Heart left ventricle (tissue), 16 donors: ENCODE measurements around the gene NDOR1. TPM values are rescaled to one million over a fixed set of nuclear protein-coding genes. Genes with fewer than 3 reads are reported as not detected.

ENCODE experiments used
- ATAC-seq, 4 donors: fragments of 200-7000 bp; cut with Tn5 transposase; one replicate each; pipeline ENCODE4 v1.9.1; 2020 to 2022; ENCODE audit warnings: moderate library complexity in 4 of 4, mild to moderate bottlenecking in 3 of 4, moderate number of reproducible peaks in 1 of 4
- DNase-seq, 5 donors: peaks; one replicate each; pipeline ENCODE4 v3.0.0-alpha.2; 2020
- H3K27ac ChIP-seq, 12 donors: fragments of 200-600 bp; sonication (generic) in 4 of 12; one replicate each; pipeline versions ENCODE4 v1.5.0 to v1.8.0; 2016 to 2022; ENCODE audit warnings: mild to moderate bottlenecking in 2 of 12
- H3K27me3 ChIP-seq, 9 donors: fragments of 200-600 bp; sonication (generic) in 2 of 9; one replicate each; pipeline versions ENCODE4 v1.5.1 to v1.8.0; 2016 to 2022; ENCODE audit warnings: mild to moderate bottlenecking in 3 of 9
- H3K36me3 ChIP-seq, 9 donors: fragments of 200-600 bp; sonication (generic) in 2 of 9; one replicate each; pipeline versions ENCODE4 v1.5.0 to v1.8.0; 2018 to 2022; ENCODE audit warnings: mild to moderate bottlenecking in 2 of 9
- H3K4me1 ChIP-seq, 12 donors: fragments of 200-600 bp; sonication (generic) in 4 of 12; one replicate each; pipeline versions ENCODE4 v1.5.0 to v1.8.0; 2016 to 2022; ENCODE audit warnings: mild to moderate bottlenecking in 3 of 12
- H3K4me3 ChIP-seq, 12 donors: fragments of 200-600 bp; sonication (generic) in 4 of 12; one replicate each; pipeline versions ENCODE4 v1.5.0 to v1.8.0; 2017 to 2022; ENCODE audit warnings: mild to moderate bottlenecking in 9 of 12, moderate library complexity in 4 of 12
- H3K9me3 ChIP-seq, 12 donors: fragments of 200-600 bp; sonication (generic) in 4 of 12; one replicate each; pipeline versions ENCODE4 v1.5.0 to v1.8.0; 2016 to 2022; ENCODE audit warnings: mild to moderate bottlenecking in 1 of 12
- CTCF ChIP-seq, 12 donors: fragments of 200-600 bp; sonication (generic) in 4 of 12; IDR thresholded peaks; one replicate each; pipeline versions ENCODE4 v1.5.0 to v1.8.0; 2018 to 2022; ENCODE audit warnings: antibody characterized with exemption in 12 of 12, mild to moderate bottlenecking in 5 of 12
- POLR2A ChIP-seq, 2 donors: fragments of 450-650 bp; IDR thresholded peaks; one replicate each; pipeline ENCODE4 v1.6.1; 2017; ENCODE audit warnings: antibody characterized with exemption in 2 of 2, mild to moderate bottlenecking in 2 of 2, moderate library complexity in 2 of 2
- WGBS, 4 donors: extraction: QIAGEN DNeasy Blood & Tissue Kit in 2 of 4; methylation state at CpG; one replicate each; pipeline versions ENCODE4 v1.1.5 to v1.1.7; 2013 to 2018; 5-methylcytosine and 5-hydroxymethylcytosine counted together
- intact Hi-C, 10 donors: fragments of 100-400 bp; cut with DNase I; formaldehyde crosslinking; loops; one replicate each; pipeline versions ENCODE4 v1.11.1 to v1.14.2; 2022
- polyA plus RNA-seq, 2 donors: library from polyadenylated mRNA; stranded (reverse); fragments of 200-250 nt; gene quantifications; one replicate each; pipeline ENCODE4 v1.2.3, GENCODE V29; 2013
- total RNA-seq, 9 donors: library from RNA; depleted of rRNA in 2 of 9; stranded (reverse); fragments of >200 nt in 2 of 9; fragmentation: NEBNext Ultra II Directional in 3 of 9; extraction: Animal tissue kit (Norgen Biotek cat#: 25700) in 3 of 9; gene quantifications; one replicate each; pipeline versions ENCODE4 v1.1.0 to v1.2.4, GENCODE V29; 2016 to 2023
- donor health status: ischemic (EF 13 %, LVEDD 7.1; RV severe dilation, severe dysfunction).
- donor health status: healthy with polysubstance abuse.
- donor health status: DM: no; HTN: yes; CAD: no.
- donor health status: DM: no; HTN: no; CAD: no.
- donor health status: ischemic (EF 25% LVEDD 6.9; RV normal size, moderate dysfunction).
- donor health status: ischemic (EF 25% LVEDD 5.7; RV mildly dilated, moderate dysfunction).
- donor health status: healthy.
- donor health status: DM: yes; HTN: yes; CAD: no.
- donor health status: ischemic (EF 35%, LVEDD 5.7; RV mildly dilated, moderate dysfunction).
- donor health status: nonischemic (EF 11% LVEDD 7.7; RV severe dilation, severe dysfunction).
- donor health status: DM: yes; HTN: yes; CAD: no.
- donor health status: PGD.
- donor health status: ischemic (EF 29% LVEDD 5.4; RV normal size, mild dysfunction).
- donor health status: nonischemic (EF 23%, LVEDD 6.1; RV moderate dilation, normal function).

The NDOR1 gene
- total and polyA plus RNA-seq, 11 donors = 4.5 to 9.6 (median 6.2) TPM

GRCh38 chr9:137170486-137171148, 34.9 kb upstream of the NDOR1 start:
- H3K36me3 ChIP-seq = no peaks in the 10 kb centered on the region
- TF ChIP-seq CTCF (IDR thresholded peaks at IDR 0.05) (no peak), POLR2A (IDR thresholded peaks at IDR 0.05) (no peak)
- H3K27ac ChIP-seq = no peak overlapping the region
- DNase-seq (no peak), ATAC-seq (no peak)
- no peak overlapping the region for H3K4me3 ChIP-seq
- H3K9me3 ChIP-seq = no peaks in the 10 kb centered on the region
- WGBS, 4 donors = 43 to 66% (median 49%) methylated on average over 11 to 14 of the region's 14 CpGs
- H3K27me3 ChIP-seq = peaks cover 35 to 70% (median 45%) of the 10 kb centered on the region in 9 donors
- H3K4me1 ChIP-seq = peaks cover 6 to 35% (median 20%) of the 10 kb centered on the region in 12 donors
- intact Hi-C loops = no loop called here

- ATAC-seq = no peak
- 80 to 87% (median 81%) methylated on average over 11 to 22 of the region's 22 CpGs for WGBS, 4 donors
- intact Hi-C loops = no loop called here
- peaks cover 28 to 63% (median 38%) of the 10 kb centered on the region in 9 donors for H3K27me3 ChIP-seq
- H3K4me3 ChIP-seq = no peak overlapping the region
- no peak for DNase-seq
- H3K9me3 ChIP-seq = no peaks in the 10 kb centered on the region
- peaks cover 6 to 35% (median 20%) of the 10 kb centered on the region in 12 donors for H3K4me1 ChIP-seq
- no peak overlapping the region for H3K27ac ChIP-seq
- TF ChIP-seq POLR2A (IDR thresholded peaks at IDR 0.05) = no peak
- no peak for TF ChIP-seq CTCF (IDR thresholded peaks at IDR 0.05)
- no peaks in the 10 kb centered on the region for H3K36me3 ChIP-seq
Measured at GRCh38 chr9:137171149-137171900, 34.2 kb upstream of the NDOR1 start.

DNA sequence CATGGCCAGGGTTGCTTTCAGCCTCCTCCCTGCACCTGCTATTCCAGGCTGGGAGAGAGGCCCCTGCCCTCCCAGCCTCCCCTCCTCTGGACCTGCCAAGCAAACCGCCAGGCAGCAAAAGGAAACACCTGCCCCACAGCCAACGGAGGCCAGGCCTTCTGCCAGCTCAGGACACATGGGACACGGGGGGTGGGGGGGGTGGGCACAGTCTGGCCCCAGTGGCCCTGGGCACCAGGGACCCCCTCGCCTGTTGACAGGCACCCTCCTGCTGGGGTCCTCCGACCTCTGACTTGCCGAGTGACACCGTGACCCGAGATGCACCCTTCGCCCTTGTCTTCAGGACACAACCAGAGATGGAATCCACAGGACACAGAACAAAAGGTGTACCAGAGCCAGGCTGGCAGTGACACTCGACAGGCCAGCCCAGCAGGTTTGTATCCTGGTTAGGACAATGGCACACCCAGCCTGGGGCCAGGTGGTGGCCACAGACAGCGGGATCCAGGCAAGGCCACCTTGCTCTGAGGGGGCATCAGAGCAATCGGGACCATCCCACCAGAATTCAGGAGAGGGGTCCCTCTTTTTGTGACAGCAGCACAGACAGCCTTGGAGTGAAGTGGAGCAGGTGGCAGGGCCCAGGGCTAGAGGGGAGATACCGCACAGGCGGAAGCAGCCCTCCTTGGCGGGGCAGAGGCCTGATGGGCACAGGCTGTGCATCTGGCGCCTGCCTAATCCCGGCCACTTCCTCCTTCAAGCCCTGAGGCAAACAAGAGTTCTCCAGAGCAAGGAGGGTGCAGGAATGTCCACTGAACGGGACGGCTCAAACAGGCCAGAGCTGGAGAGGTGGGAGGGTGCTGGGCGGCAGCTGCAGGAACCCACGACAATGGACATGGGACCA, 32.4 kb upstream of the NDOR1 start:
- 65 to 75% (median 69%) methylated on average over 10 to 21 of the region's 21 CpGs for WGBS, 4 donors
- Histone ChIP-seq H3K36me3 (peaks cover 0 to 13% (median 6%) of the 10 kb centered on the region in 9 donors), H3K9me3 (no peaks in the 10 kb centered on the region), H3K4me3 (no peak overlapping the region), H3K4me1 (peaks cover 4 to 23% (median 13%) of the 10 kb centered on the region in 12 donors), H3K27me3 (peaks cover 9 to 45% (median 20%) of the 10 kb centered on the region in 9 donors), H3K27ac (no peak overlapping the region)
- TF ChIP-seq POLR2A (IDR thresholded peaks at IDR 0.05) = no peak
- no peak for TF ChIP-seq CTCF (IDR thresholded peaks at IDR 0.05)
- ATAC-seq (no peak), DNase-seq (peak in 1 of 5 donors; percentile 23)
- intact Hi-C loops = no loop called here
